ENCODE measurements around the gene ABCG1. TPM values are rescaled to one million over a fixed set of nuclear protein-coding genes. Genes with fewer than 3 reads are reported as not detected.
A peak's percentile ranks its signal among the peaks of the same experiment; 100 is the strongest.

ABCG1 gene
- total and polyA plus RNA-seq, 2 of the 4 experiments (the other 2 are of a cell fraction): 0.19 to 0.36 TPM

DNA sequence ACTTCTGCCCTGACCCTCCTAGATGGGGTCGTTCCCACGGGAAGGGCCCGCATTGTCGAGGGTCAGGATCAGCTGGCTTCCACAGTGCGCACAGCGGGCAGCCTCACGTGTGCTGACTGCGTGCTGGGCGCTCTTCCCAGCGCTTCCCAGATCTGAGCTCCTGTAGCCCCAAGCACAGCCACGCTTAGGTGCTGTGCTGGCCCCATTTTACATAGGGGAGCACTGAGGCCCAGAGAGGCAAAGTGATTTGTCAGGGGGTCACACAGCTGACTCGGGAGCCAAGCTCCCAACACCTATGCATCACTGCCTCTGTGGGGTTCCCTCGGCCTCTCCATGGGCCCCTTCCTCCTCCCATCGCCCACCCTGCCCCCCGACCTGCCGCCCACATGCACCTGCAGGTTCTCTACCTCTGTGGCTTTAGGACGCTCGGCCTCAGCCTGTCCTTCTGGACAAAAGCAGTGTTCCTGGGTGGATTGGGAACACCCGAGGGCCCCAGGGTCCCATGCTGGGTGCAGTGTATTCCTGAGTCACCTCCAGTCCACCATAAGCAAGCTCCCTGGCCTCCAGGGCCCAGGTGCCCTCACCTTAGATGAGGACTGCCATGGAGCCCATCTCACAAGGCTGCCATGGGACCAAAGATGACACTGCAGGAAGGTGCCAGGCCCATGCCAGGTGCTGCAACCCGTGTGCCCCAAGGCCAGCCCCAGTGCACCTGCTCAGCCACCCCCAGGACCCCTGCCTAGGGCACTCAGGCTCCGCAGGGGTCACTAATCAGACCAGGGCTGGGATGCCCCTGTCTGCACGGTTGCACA is 73.0 kb downstream of the ABCG1 start:
- Histone ChIP-seq H3K18ac (ENCODE audit: low read depth, low read length) (no peak overlapping the region), H3K27ac (ENCODE audit: insufficient read depth, low read length) (no peak overlapping the region), H3K14ac (replicated peaks; ENCODE audit: low read depth, low read length) (no peak overlapping the region), H4K91ac (ENCODE audit: insufficient read depth, low read depth, low read length) (no peak overlapping the region), H3K9me3 (ENCODE audit: control insufficient read depth, insufficient read depth, low read length) (peaks cover 2% of the 10 kb centered on the region; the same call in 1 of the 2 replicates), H3K9ac (ENCODE audit: low read depth, low read length) (no peak overlapping the region), H3K9me1 (ENCODE audit: insufficient read depth, low read length) (peaks cover 6% of the 10 kb centered on the region), H2BK15ac (ENCODE audit: low read depth, low read length) (no peak overlapping the region), H4K5ac (ENCODE audit: low read depth, low read length) (no peak overlapping the region), H3K79me1 (ENCODE audit: low read depth in 1 of 2, low read length in 2 of 2) (no peaks in the 10 kb centered on the region), H2BK20ac (ENCODE audit: low read depth, low read length) (no peak overlapping the region), H3K56ac (ENCODE audit: extremely low read depth, insufficient read depth, low read length) (no peak overlapping the region), H2AFZ (replicated peaks; ENCODE audit: low read length, poor library complexity) (no peak overlapping the region), H2BK120ac (ENCODE audit: low read depth, low read length) (no peak overlapping the region), H2AK5ac (ENCODE audit: low read depth, low read length) (no peak overlapping the region), H3K36me3 (ENCODE audit: control insufficient read depth, insufficient read depth, low read length) (peaks cover 27% of the 10 kb centered on the region; the same call in 1 of the 2 replicates), H4K8ac (ENCODE audit: low read depth in 2 of 2, low read length in 2 of 2) (no peak overlapping the region), H3K23ac (ENCODE audit: low read depth, low read length) (no peak overlapping the region), H3K4me3 (ENCODE audit: insufficient read depth, low read depth, low read length) (no peak overlapping the region), H2BK5ac (ENCODE audit: low read depth, low read length, poor library complexity, severe bottlenecking) (peak overlapping the region; percentile 88), H2AK9ac (replicated peaks; ENCODE audit: low read depth, low read length, poor library complexity) (no peak overlapping the region), H3K4me1 (ENCODE audit: control insufficient read depth, insufficient read depth, low read length) (peaks cover 2% of the 10 kb centered on the region; the same call in 1 of the 2 replicates), H4K20me1 (ENCODE audit: insufficient read depth, low read length) (no peaks in the 10 kb centered on the region; the same call in 1 of the 2 replicates), H3K27me3 (ENCODE audit: control insufficient read depth, insufficient read depth, low read length) (no peaks in the 10 kb centered on the region), H3K4me2 (ENCODE audit: low read depth, low read length) (no peak overlapping the region), H3K4ac (ENCODE audit: low read depth, low read length) (no peak overlapping the region)
- DNase-seq (no peak), ATAC-seq (ENCODE audit: low read depth) (no peak)
- in situ Hi-C loops (cut with MboI; ENCODE audit: low sequenced_read_pairs) (no loop called here), intact Hi-C loops (cut with micrococcal nuclease) (no loop called here), dilution Hi-C loops (cut with HindIII; ENCODE audit: low sequenced_read_pairs, unreplicated experiment) (no loop called here)
- no TSS peak for BruUV-seq (replicated peaks)
- ChIA-PET CTCF (no interaction called here), POLR2A (ENCODE audit: unreplicated experiment) (no interaction called here)
- 86% methylated on average over 7 of the region's 22 CpGs; no CpG with 5 or more reads in 1 of the 2 experiments for WGBS, 2 experiments (ENCODE audit: extremely low coverage in 2 of 2, insufficient read length in 1 of 2)
- TF ChIP-seq, protein P1, sequence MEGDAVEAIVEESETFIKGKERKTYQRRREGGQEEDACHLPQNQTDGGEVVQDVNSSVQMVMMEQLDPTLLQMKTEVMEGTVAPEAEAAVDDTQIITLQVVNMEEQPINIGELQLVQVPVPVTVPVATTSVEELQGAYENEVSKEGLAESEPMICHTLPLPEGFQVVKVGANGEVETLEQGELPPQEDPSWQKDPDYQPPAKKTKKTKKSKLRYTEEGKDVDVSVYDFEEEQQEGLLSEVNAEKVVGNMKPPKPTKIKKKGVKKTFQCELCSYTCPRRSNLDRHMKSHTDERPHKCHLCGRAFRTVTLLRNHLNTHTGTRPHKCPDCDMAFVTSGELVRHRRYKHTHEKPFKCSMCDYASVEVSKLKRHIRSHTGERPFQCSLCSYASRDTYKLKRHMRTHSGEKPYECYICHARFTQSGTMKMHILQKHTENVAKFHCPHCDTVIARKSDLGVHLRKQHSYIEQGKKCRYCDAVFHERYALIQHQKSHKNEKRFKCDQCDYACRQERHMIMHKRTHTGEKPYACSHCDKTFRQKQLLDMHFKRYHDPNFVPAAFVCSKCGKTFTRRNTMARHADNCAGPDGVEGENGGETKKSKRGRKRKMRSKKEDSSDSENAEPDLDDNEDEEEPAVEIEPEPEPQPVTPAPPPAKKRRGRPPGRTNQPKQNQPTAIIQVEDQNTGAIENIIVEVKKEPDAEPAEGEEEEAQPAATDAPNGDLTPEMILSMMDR (conservative IDR thresholded peaks at IDR 0.05; ENCODE audit: low read depth, low read length): no peak
- TF ChIP-seq RFX5 (IDR thresholded peaks at IDR 0.05; ENCODE audit: low read depth, low read length) (no peak), SMC3 (IDR thresholded peaks at IDR 0.05; ENCODE audit: low read depth, low read length) (no peak), MAFK (IDR thresholded peaks at IDR 0.05; ENCODE audit: low read depth, low read length) (no peak), POLR2A (IDR thresholded peaks at IDR 0.05; ENCODE audit: low read depth, low read length) (no peak), RAD21 (IDR thresholded peaks at IDR 0.05; ENCODE audit: low read length) (no peak), NFE2L2 (IDR thresholded peaks at IDR 0.05; ENCODE audit: low read depth, low read length) (no peak), BHLHE40 (IDR thresholded peaks at IDR 0.05; ENCODE audit: low read depth, low read length) (no peak), MAZ (IDR thresholded peaks at IDR 0.05; ENCODE audit: borderline replicate concordance, low read depth, low read length) (no peak), MXI1 (IDR thresholded peaks at IDR 0.05; ENCODE audit: borderline replicate concordance, low read depth, low read length) (no peak), CHD1 (IDR thresholded peaks at IDR 0.05; ENCODE audit: low read depth, low read length) (no peak), FOS (IDR thresholded peaks at IDR 0.05; ENCODE audit: low read depth, low read length) (no peak), RCOR1 (IDR thresholded peaks at IDR 0.05; ENCODE audit: insufficient replicate concordance, low read length) (no peak), CEBPB (IDR thresholded peaks at IDR 0.05; ENCODE audit: low read depth, low read length) (no peak)
- TF ChIP-seq, protein P2, sequence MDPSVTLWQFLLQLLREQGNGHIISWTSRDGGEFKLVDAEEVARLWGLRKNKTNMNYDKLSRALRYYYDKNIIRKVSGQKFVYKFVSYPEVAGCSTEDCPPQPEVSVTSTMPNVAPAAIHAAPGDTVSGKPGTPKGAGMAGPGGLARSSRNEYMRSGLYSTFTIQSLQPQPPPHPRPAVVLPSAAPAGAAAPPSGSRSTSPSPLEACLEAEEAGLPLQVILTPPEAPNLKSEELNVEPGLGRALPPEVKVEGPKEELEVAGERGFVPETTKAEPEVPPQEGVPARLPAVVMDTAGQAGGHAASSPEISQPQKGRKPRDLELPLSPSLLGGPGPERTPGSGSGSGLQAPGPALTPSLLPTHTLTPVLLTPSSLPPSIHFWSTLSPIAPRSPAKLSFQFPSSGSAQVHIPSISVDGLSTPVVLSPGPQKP (IDR thresholded peaks at IDR 0.05; ENCODE audit: borderline replicate concordance, low read depth, low read length): no peak
